ENCODE data around the gene GNAL.

GNAL gene

GRCh38 chr18:11762429-11762828 lies 73.4 kb downstream of the GNAL start (continued):
- no peak for TF ChIP-seq ZNF777 (tag by site-specific recombination; IDR thresholded peaks at IDR 0.05; ENCODE audit: borderline replicate concordance)

- TF ChIP-seq ZNF488 (tag by site-specific recombination; IDR thresholded peaks at IDR 0.05) (no peak), ZNF837 (tag by site-specific recombination; IDR thresholded peaks at IDR 0.05) (no peak), GLI2 (tag by site-specific recombination; IDR thresholded peaks at IDR 0.05; ENCODE audit: borderline replicate concordance, low read depth) (no peak), ZNF513 (tag by site-specific recombination; IDR thresholded peaks at IDR 0.05) (no peak), ZBTB11 (tag by site-specific recombination; conservative IDR thresholded peaks at IDR 0.05; ENCODE audit: low read depth) (no peak), ZNF558 (tag by site-specific recombination; IDR thresholded peaks at IDR 0.05) (no peak), ZNF132 (tag by site-specific recombination; IDR thresholded peaks at IDR 0.05; ENCODE audit: borderline replicate concordance) (no peak), PBX3 (CRISPR knock-in tag; IDR thresholded peaks at IDR 0.05) (no peak), HOXA7 (CRISPR knock-in tag; IDR thresholded peaks at IDR 0.05; ENCODE audit: borderline replicate concordance) (no peak), BCL6B (tag by site-specific recombination; IDR thresholded peaks at IDR 0.05) (no peak), ZSCAN4 (tag by site-specific recombination; IDR thresholded peaks at IDR 0.05) (no peak), ZNF157 (tag by site-specific recombination; IDR thresholded peaks at IDR 0.05) (no peak), ZNF830 (tag by site-specific recombination; IDR thresholded peaks at IDR 0.05; ENCODE audit: low read depth) (no peak)
- ChIA-PET POLR2A (no interaction called here), CTCF (no interaction called here)
- Histone ChIP-seq H3K4me1 (ENCODE audit: control insufficient read depth, insufficient read depth, low read length) (no peaks in the 10 kb centered on the region), H3K36me3 (ENCODE audit: control insufficient read depth in 2 of 2, insufficient read depth in 1 of 2, low read length in 2 of 2) (no peaks in the 10 kb centered on the region), H3K9me3 (ENCODE audit: control insufficient read depth, insufficient read depth, low read depth, low read length) (no peaks in the 10 kb centered on the region), H3K4me3 (ENCODE audit: low read depth, low read length) (no peak overlapping the region), H3K27ac (ENCODE audit: extremely low read depth, low read depth, low read length) (no peak overlapping the region)
Observed at GRCh38 chr18:11767329-11767728, 78.3 kb downstream of the GNAL start.

Measured in HEK293 (cell line).